Endometrial microvascular endothelial cells (primary cell): ENCODE measurements around the gene GRK4. TPM values are rescaled to one million over a fixed set of nuclear protein-coding genes. Genes with fewer than 3 reads are reported as not detected.
"Not testable (repeated sequence)": the region's sequence is repeated elsewhere in the genome, so short reads cannot be mapped to it uniquely, and the experiment has no call there.

ENCODE experiments used
- in situ Hi-C: cut with HindIII; loops from 2 replicates; pipeline ENCODE4 v1.10.0; 2017; ENCODE audit warnings: low sequenced_read_pairs, low pct_unique_long_range_greater_than_20kb; ENCODE audit errors: inconsistent ontology term
- total RNA-seq: library from RNA; depleted of rRNA; stranded (reverse); fragments of >200 nt; gene quantifications from one replicate; pipeline ENCODE4 v1.2.3, GENCODE V29; 2015; ENCODE audit errors: inconsistent ontology term

The GRK4 gene
- total RNA-seq, 1 donor from 2014 or later = 1.7 TPM

- in situ Hi-C loops = no loop called here
Observed at GRCh38 chr4:3046623-3047022, 83.3 kb downstream of the GRK4 start.

DNA sequence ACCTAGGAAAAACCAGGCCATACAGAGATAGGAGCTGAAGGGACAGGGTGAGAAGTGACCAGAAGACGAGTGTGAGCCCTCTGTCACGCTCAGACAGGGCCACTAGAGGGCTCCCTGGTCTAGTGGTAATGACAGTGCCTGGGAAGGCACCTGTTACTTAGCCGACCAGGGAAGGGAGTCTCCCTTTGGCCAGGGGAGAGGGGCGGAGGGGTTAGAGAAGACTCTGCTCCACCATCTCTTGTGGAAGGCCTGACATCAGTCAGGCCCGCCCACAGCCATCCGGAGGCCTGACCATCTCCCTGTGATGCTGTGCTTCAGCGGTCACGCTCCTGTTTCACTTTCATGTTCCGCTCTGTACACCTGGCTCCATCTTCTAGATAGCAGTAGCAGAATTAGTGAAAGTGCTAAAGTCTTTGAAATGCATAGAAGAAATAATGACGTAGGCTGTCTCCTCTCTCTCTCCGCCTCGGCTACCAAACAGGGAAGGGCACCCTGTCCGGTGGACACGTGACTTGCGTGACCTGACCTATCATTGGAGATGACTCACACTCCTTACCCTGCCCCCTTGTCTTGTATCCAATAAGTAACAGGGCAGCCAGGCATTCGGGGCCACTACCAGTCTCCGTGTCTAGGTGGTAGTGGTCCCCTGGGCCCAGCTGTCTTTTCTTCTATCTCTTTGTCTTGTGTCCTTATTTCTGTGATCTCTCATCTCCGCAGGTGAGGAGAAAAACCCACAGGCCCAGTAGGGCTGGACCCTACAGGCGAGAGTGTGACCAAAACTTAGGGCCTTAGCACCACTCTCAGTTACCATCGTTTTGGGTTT is 84.3 kb downstream of the GRK4 start:
- in situ Hi-C loops = no loop called here

DNA sequence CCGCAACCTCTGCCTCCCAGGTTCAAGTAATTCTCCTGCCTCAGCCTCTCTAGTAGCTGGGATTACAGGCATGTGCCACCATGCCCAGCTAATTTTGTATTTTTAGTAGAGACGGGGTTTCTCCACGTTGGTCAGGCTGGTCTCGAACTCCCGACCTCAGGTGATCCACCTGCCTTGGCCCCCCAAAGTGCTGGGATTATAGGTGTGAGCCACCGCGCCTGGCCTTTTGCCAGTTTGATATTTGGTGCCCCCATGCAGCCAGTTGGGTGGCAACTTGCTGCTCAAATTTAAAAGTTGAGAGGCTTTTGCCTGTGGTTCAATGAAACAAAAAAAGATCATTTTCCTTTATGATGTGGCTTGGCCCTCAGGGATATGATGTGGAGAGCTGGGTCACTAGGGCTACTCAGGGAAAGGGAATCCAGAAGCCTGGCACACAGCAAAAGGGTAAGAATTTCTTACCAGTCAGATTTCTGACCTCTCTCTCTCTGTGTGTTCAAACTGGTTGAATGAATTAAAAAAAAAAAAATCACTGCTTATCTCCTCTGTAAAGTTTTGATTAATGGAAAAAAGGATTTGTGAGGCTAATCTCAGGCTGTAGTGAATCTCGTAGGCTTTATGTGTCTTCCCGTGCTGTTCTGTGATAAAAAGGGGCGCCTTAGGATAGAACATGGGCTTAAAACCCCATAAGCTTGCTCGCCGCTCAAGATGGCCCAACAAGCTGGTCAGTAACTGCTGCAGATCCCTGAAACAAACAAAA is 87.9 kb downstream of the GRK4 start:
- in situ Hi-C loops = not testable (repeated sequence)

DNA sequence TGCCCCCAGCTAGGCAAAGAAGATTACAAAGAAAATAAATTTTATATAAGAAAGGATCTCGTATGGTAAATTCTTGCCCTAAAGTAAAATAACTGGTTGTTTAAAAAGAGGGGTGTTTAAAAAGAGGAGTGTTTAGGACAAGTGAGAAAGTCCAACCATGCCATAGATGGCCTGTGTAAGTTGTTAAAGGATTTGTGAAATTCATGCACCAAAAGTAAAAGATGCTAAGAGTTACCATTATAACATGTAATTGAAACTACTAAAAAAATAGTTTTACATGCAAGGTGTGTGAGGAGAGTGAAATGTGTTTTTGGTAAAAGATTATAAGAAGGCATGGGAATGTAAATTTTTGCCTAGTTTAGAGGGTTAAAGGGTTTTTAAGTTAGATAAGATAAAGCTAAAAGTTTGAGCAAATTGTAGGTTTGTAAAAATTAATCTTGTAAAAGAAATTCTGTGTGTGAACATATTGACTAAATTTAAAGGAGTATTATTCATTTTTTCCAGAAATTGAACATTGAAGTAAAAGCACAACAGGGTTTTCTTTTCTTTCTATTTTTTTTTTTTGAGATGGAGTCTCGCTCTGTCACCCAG is 90.9 kb downstream of the GRK4 start:
- in situ Hi-C loops = no loop called here

GRCh38 chr4:3059943-3060342 is 96.6 kb downstream of the GRK4 start:
- in situ Hi-C loops = no loop called here

DNA sequence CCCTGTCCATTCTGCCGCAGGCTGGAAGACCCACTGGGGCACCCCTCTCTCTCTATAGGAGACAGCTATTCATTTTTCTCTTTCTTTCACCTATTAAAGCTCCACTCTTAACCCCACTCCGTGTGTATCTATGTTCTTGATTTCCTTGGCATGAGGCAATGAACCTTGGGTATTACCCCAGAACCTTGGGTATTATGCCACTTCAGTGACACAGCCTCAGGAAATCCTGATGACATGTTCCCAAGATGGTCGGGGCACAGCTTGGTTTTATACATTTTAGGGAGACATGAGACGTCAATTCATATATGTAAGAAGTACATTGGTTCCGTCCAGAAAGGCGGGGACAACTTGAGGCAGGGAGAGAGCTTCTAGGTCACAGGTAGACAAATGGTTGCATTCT is 97.6 kb downstream of the GRK4 start:
- in situ Hi-C loops = no loop called here

DNA sequence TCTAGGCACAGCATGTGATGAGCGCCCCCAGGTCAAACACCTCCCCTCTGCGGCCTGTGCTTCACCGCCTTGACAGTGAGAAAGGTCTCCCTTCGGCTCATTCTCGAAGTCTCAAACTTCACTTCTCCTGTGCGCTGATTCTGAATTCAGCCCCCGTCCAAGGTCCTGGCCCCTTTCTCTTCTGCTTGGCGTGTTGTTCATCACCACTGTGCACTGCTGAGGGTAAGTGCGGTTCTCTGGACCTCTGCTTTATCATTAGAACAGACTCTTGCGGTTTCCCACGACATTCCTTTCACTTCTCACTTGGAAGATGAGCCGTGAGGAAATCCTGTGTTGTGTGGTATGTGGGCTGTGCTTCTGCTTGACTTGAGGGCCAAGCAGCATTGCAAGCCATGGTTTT is 99.1 kb downstream of the GRK4 start:
- in situ Hi-C loops = no loop called here

GRCh38 chr4:3065551-3065950 is 102.2 kb downstream of the GRK4 start:
- in situ Hi-C loops = no loop called here

DNA sequence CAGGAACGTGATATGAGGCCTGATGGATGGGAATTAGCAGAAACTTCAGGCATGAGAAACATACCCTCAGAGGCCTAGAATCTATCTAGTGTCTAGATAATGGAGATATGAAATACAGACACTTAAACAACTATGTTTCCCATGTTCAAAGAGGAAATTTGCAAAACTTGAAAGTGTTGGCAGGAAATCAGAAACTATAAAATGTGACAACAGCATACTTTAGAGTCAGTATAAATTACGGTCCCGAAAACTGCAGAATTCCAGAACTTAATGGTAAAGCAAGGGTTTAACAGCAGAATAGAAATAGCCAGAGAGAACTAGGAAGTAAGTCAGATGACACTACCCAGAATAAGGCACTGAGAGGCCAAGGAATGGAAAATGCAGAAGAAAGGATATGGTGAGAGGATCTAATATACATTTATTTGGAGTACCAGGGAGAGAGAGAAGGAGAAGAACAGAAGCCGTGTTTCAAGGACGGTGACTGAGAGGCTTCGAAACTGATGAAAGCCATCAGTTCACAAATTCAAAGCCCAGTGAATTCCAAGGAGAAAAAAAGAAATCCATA is 103.5 kb downstream of the GRK4 start:
- in situ Hi-C loops = no loop called here

GRCh38 chr4:3067473-3068001 is 104.2 kb downstream of the GRK4 start:
- in situ Hi-C loops = no loop called here

- in situ Hi-C loops = no loop called here
Observed at GRCh38 chr4:3069661-3070199, 106.4 kb downstream of the GRK4 start.

- in situ Hi-C loops = no loop called here
Observed at GRCh38 chr4:3070709-3071500, 107.5 kb downstream of the GRK4 start.

- in situ Hi-C loops = no loop called here
Observed at GRCh38 chr4:3071811-3072210, 108.4 kb downstream of the GRK4 start.

GRCh38 chr4:3073158-3074077 is 110.0 kb downstream of the GRK4 start:
- in situ Hi-C loops = no loop called here

DNA sequence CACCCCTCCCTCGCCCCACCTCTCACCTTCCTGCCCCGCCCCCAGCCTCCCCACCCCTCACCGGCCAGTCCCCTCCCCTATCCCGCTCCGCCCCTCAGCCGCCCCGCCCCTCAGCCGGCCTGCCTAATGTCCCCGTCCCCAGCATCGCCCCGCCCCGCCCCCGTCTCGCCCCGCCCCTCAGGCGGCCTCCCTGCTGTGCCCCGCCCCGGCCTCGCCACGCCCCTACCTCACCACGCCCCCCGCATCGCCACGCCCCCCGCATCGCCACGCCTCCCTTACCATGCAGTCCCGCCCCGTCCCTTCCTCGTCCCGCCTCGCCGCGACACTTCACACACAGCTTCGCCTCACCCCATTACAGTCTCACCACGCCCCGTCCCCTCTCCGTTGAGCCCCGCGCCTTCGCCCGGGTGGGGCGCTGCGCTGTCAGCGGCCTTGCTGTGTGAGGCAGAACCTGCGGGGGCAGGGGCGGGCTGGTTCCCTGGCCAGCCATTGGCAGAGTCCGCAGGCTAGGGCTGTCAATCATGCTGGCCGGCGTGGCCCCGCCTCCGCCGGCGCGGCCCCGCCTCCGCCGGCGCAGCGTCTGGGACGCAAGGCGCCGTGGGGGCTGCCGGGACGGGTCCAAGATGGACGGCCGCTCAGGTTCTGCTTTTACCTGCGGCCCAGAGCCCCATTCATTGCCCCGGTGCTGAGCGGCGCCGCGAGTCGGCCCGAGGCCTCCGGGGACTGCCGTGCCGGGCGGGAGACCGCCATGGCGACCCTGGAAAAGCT is 110.9 kb downstream of the GRK4 start, which contains the start of the genes HTT and HTT-AS:
HTT (plus strand) TSS at position 604 of the 768 bp plus-strand sequence; CDS start at position 749, 145 bp downstream.
HTT-AS (minus strand) TSS at position 461 of the 768 bp plus-strand sequence.
- in situ Hi-C loops = no loop called here

GRCh38 chr4:3074846-3075651 is 111.7 kb downstream of the GRK4 start:
- in situ Hi-C loops = no loop called here
